Mesothelial cell of epicardium (in vitro differentiated cells): ENCODE results near the gene ZC3H15. TPM values are rescaled to one million over a fixed set of nuclear protein-coding genes. Genes with fewer than 3 reads are reported as not detected.
A peak's percentile ranks its signal among the peaks of the same experiment; 100 is the strongest.
"Not testable (repeated sequence)": the region's sequence is repeated elsewhere in the genome, so short reads cannot be mapped to it uniquely, and the experiment has no call there.

ENCODE experiments used
- DNase-seq, 2 experiments: peaks; one replicate each; pipeline ENCODE4 v3.0.0; 2021; ENCODE audit warnings: low spot score in 2 of 2; ENCODE audit not compliant: unreplicated experiment in 2 of 2
- H3K27ac Mint-ChIP-seq: 2 replicates; pipeline ENCODE4 v1.8.0; 2021; ENCODE audit warnings: mixed read lengths
- H3K27me3 Mint-ChIP-seq: 2 replicates; pipeline ENCODE4 v1.8.0; 2021; ENCODE audit warnings: low read depth, mixed read lengths
- H3K36me3 Mint-ChIP-seq: 2 replicates; pipeline ENCODE4 v1.8.0; 2021; ENCODE audit warnings: mixed read lengths
- H3K4me1 Mint-ChIP-seq: 2 replicates; pipeline ENCODE4 v1.8.0; 2021; ENCODE audit warnings: mixed read lengths
- H3K4me3 Mint-ChIP-seq: 2 replicates; pipeline ENCODE4 v1.8.0; 2021; ENCODE audit warnings: mild to moderate bottlenecking, moderate library complexity, mixed read lengths
- H3K9me3 Mint-ChIP-seq: 2 replicates; pipeline ENCODE4 v1.8.0; 2021; ENCODE audit warnings: mixed read lengths
- total RNA-seq: library from RNA; stranded (reverse); gene quantifications from 3 replicates; pipeline ENCODE4 v1.2.1, GENCODE V29; 2021
- TF ChIP-seq, protein P1 (sequence below): fragments of 200-600 bp; sonication (generic); IDR thresholded peaks from one replicate; pipeline ENCODE4 v1.5.0; 2021; ENCODE audit warnings: antibody characterized with exemption; ENCODE audit not compliant: unreplicated experiment

The ZC3H15 gene
- 56.4 to 61.3 TPM (median 57.6 TPM) in 3 replicates for total RNA-seq

DNA sequence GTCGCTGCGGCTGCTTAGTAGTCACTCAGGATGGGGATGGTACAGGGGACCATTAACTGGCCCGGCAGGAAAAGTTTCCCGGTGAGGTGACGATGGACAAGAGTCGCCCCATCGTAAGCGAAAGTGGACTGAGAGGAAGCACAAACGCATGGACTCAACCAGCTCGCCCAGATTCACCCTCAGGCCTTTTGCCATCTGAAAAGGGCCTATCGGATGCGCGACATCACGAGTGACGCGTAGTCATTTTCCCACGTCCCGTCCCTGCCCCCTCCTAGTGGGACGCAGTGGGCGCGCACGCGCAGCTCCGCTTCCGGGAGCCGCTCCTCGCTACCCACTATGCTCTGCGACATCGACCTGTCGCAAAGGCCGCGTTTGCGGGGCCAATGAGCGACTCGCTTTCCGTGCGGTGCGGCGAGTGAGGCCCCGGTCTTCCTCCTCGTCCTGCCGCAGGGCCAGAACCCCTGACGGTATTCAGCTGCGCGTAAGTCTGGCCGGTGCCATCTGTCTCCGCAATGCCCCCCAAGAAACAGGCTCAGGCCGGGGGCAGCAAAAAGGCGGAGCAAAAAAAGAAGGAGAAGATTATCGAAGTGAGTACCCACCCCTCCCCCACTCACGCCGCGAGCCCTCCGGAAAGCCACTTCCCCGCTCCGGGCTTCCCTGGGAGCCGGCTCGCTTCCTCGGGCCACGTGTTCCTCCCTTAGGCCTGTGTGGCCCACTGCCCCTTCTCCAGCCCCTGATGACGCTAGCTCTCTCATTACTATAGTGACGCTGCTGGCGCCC lies at the start of gene ZC3H15:
Gene ZC3H15 (plus strand): TSS at position 390 of the 780 bp plus-strand sequence. CDS start 123 bp downstream, at position 513.
- H3K36me3 Mint-ChIP-seq: no peaks in the 10 kb centered on the region
- H3K27me3 Mint-ChIP-seq: no peaks in the 10 kb centered on the region
- H3K27ac Mint-ChIP-seq: peak within 1 kb of the TSS; percentile 99
- H3K9me3 Mint-ChIP-seq: no peaks in the 10 kb centered on the region
- H3K4me3 Mint-ChIP-seq: peak within 1 kb of the TSS; percentile 96
- TF ChIP-seq, protein P1, sequence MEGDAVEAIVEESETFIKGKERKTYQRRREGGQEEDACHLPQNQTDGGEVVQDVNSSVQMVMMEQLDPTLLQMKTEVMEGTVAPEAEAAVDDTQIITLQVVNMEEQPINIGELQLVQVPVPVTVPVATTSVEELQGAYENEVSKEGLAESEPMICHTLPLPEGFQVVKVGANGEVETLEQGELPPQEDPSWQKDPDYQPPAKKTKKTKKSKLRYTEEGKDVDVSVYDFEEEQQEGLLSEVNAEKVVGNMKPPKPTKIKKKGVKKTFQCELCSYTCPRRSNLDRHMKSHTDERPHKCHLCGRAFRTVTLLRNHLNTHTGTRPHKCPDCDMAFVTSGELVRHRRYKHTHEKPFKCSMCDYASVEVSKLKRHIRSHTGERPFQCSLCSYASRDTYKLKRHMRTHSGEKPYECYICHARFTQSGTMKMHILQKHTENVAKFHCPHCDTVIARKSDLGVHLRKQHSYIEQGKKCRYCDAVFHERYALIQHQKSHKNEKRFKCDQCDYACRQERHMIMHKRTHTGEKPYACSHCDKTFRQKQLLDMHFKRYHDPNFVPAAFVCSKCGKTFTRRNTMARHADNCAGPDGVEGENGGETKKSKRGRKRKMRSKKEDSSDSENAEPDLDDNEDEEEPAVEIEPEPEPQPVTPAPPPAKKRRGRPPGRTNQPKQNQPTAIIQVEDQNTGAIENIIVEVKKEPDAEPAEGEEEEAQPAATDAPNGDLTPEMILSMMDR: no peak
- peaks cover 40% of the 10 kb centered on the region for H3K4me1 Mint-ChIP-seq
- DNase-seq: peak; percentile 84 to 91

DNA sequence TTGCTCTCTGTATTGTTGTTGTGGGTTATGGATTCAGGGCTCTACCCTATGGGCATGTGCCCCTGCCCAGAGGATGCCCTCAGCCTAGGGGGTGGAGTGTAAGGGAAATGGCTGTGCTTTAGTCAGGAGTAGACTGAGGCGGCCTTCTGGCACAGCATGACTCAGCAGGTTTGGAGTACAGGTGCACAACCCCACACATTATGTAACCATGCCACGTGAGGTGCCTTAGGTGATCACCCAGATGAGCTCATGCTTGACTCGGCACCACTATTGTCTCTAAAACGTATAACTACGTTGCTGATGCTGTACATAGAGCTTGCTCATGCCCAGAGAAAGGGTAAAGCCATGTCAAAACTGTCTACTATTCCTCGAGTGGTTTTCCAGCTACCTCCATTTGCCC lies 48.3 kb upstream of the ZC3H15 start:
- Mint-ChIP-seq H3K27me3 (no peaks in the 10 kb centered on the region), H3K27ac (no peak overlapping the region), H3K4me3 (no peak overlapping the region), H3K9me3 (peaks cover 28% of the 10 kb centered on the region), H3K4me1 (no peaks in the 10 kb centered on the region), H3K36me3 (peaks cover 26% of the 10 kb centered on the region)
- DNase-seq: no peak
- TF ChIP-seq, protein P1: no peak

DNA sequence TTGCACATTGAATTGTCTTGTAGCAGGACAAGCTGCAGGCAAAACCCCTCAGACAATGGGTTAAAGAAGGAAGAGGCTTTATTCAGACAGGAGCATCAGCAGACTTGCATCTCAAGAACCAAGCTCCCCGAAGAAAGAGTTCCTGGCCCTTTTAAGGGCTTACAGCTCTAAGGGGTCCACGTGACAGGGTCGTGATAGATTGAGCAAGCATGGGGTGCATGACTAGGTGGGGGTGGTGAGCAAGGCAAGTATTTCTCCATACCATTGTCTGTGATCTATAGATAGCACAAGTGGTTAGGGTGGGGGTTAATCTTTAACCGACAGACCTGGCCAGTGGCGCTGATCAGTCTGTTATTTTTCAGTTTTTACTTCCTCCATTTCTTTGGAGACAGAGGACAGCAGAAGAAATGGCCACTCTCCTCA lies 46.4 kb upstream of the ZC3H15 start:
- H3K27ac Mint-ChIP-seq, DNase-seq, H3K27me3 Mint-ChIP-seq, H3K4me1 Mint-ChIP-seq, H3K4me3 Mint-ChIP-seq: not testable (repeated sequence)
- H3K36me3 Mint-ChIP-seq: peaks cover 23% of the 10 kb centered on the region
- H3K9me3 Mint-ChIP-seq: peaks cover 28% of the 10 kb centered on the region

DNA sequence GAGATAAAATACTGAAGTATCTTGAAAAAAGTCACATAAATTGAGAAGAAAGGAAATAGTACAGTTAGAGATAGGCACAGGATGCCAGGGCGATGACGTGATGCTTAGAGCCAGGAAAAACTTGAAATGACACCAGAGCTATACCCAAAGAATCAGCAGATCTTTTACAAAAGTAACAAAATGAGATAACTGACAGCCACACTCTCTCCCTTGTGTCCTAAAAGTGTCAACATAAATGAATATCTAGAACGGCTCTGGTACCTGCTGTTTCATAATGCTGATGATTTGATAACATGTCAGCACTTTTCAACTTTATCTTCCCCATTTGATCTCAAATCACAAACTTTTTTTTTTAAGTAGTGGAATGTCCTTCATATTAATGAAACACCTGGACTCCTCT lies 45.6 kb upstream of the ZC3H15 start:
- no peak overlapping the region for H3K27ac Mint-ChIP-seq
- H3K4me3 Mint-ChIP-seq: no peak overlapping the region
- TF ChIP-seq, protein P1: no peak
- peaks cover 28% of the 10 kb centered on the region for H3K9me3 Mint-ChIP-seq
- H3K36me3 Mint-ChIP-seq: peaks cover 22% of the 10 kb centered on the region
- no peaks in the 10 kb centered on the region for H3K4me1 Mint-ChIP-seq
- H3K27me3 Mint-ChIP-seq: no peaks in the 10 kb centered on the region
- DNase-seq: no peak

DNA sequence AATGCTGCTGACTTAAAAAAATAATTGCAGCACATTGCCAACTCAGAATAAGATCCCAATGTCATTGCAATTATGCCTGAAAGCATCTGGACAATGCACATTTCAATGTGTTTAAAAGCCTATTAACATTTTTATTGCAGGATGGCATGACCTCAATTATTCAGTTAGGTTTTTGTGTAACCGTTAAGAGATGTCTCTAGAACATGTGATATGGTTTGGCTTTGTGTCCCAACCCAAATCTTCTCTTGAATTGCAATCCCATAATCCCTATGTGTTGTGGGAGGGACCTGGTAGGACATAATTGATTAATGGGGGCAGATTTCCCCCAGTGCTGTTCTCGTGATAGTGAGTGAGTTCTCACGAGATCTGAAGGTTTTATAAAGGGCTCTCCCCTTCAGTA lies 43.2 kb upstream of the ZC3H15 start:
- no peak for DNase-seq
- Mint-ChIP-seq H3K4me1 (no peaks in the 10 kb centered on the region), H3K27ac (no peak overlapping the region), H3K4me3 (no peak overlapping the region), H3K27me3 (no peaks in the 10 kb centered on the region), H3K36me3 (peaks cover 10% of the 10 kb centered on the region), H3K9me3 (peaks cover 19% of the 10 kb centered on the region)
- TF ChIP-seq, protein P1: no peak

DNA sequence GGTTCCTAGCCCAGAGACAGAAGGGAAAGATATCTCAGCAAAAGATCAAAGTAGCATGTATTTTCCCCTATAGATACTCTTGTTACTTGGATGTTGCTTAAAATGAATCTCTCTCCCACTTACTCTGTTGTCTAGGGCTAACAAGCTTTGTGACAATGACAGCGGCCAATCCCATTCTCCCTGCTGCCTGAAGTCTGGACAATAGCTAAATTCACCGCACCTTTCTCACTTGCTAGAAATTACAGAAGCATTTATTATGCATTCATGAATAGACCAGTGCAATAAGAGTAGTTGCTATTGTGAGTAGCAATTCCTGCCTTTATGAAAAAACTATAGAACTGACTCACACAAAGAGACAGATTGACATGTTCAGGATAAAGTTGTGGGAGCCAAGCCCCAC lies 42.2 kb upstream of the ZC3H15 start:
- TF ChIP-seq, protein P1: no peak
- peaks cover 9% of the 10 kb centered on the region for H3K36me3 Mint-ChIP-seq
- H3K27ac Mint-ChIP-seq: no peak overlapping the region

More for the DNA sequence above, 42.2 kb upstream of the ZC3H15 start:
- H3K4me3 Mint-ChIP-seq: no peak overlapping the region
- no peak for DNase-seq
- H3K9me3 Mint-ChIP-seq: peaks cover 9% of the 10 kb centered on the region
- H3K27me3 Mint-ChIP-seq: no peaks in the 10 kb centered on the region
- no peaks in the 10 kb centered on the region for H3K4me1 Mint-ChIP-seq
